Urinary bladder (tissue), 4 donors: ENCODE results near the gene SLC13A2. TPM values are rescaled to one million over a fixed set of nuclear protein-coding genes. Genes with fewer than 3 reads are reported as not detected.

Source experiments
- DNase-seq: peaks from one replicate; pipeline ENCODE4 v3.0.0-alpha.2; 2015; ENCODE audit errors: extremely low spot score
- H3K27ac ChIP-seq: one replicate; pipeline ENCODE4 v1.5.1; 2013; ENCODE audit warnings: low read depth, mild to moderate bottlenecking, moderate library complexity
- H3K36me3 ChIP-seq: one replicate; pipeline ENCODE4 v1.6.1; 2013; ENCODE audit warnings: mild to moderate bottlenecking, moderate library complexity; ENCODE audit not compliant: insufficient read depth
- H3K4me1 ChIP-seq: one replicate; pipeline ENCODE4 v1.6.1; 2013; ENCODE audit warnings: mild to moderate bottlenecking, moderate library complexity; ENCODE audit not compliant: insufficient read depth
- H3K4me3 ChIP-seq: one replicate; pipeline ENCODE4 v1.5.1; 2013; ENCODE audit warnings: low read depth, low read length
- WGBS: extraction: QIAGEN DNeasy Blood & Tissue Kit; methylation state at CpG from one replicate; pipeline ENCODE4 v1.1.7; 2013; 5-methylcytosine and 5-hydroxymethylcytosine counted together
- polyA plus RNA-seq: library from polyadenylated mRNA; stranded (reverse); fragments of 200-250 nt; gene quantifications from one replicate; pipeline ENCODE4 v1.2.3, GENCODE V29; 2013
- total RNA-seq: library from RNA; depleted of rRNA; stranded (reverse); fragments of >200 nt; gene quantifications from one replicate; pipeline ENCODE4 v1.2.3, GENCODE V29; 2014
- donor health status: healthy with polysubstance abuse.
- donor health status: healthy.

Gene SLC13A2
- total and polyA plus RNA-seq, 2 donors: 0.03 TPM; not detected in 1

GRCh38 chr17:28534740-28535375, 61.4 kb downstream of the SLC13A2 start:
- WGBS: 80% methylated on average over 11 of the region's 11 CpGs
- no peak for DNase-seq
- H3K4me1 ChIP-seq: no peaks in the 10 kb centered on the region
- no peak overlapping the region for H3K27ac ChIP-seq
- no peak overlapping the region for H3K4me3 ChIP-seq
- no peaks in the 10 kb centered on the region for H3K36me3 ChIP-seq

DNA sequence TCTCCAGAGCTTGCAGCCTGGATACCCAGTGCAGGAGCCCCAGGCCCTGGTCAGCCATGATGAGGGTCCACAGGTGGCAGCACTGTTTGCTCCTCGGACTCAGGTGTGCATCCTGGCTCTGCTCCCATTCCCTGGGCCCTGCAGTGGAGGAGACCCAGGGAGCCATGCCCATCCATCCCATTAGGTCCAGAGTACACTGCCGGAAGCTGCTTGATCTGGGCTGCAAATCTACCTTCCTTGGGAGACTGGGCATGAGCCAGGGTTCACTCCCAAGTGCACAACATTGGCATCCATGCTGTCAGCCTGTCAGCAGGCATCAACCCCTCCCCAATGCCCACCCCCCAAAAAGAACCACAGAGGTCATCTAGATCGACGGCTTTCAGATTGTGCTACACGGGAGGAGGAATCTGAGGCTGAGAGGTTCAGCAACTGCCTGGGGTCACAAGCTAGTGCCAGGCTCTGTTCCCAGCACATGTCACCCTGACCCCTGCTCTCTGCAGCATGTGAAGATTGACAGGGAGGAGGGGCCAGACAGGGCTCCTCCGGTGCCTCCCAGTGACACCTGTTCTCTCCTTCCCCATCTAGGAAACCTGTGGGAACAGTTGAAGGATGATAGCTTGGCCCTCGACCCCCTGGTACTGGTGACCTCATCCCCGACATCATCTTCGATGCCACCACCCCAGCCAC, 63.2 kb downstream of the SLC13A2 start:
- Histone ChIP-seq H3K36me3 (no peaks in the 10 kb centered on the region), H3K4me1 (no peaks in the 10 kb centered on the region), H3K4me3 (no peak overlapping the region), H3K27ac (no peak overlapping the region)
- WGBS: 76% methylated on average over 9 of the region's 9 CpGs
- DNase-seq: no peak

DNA sequence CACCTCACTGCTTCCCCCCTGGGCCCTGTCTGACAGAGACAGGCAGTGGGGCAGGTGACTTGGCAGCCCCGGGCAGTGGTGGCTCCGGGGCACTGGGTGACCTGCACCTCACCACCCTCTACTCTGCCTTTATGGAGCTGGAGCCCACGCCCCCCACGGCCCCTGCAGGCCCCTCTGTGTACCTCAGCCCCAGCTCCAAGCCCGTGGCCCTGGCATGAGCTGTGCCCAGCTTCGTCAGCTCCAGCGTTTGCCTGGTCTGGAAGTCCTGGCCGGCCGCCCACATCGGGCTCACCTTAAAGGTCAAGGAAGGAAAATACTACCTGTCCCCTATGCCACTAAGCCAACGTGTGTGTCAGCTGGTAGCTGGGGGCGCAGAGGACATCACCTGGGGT, 63.8 kb downstream of the SLC13A2 start:
- no peak for DNase-seq
- no peak overlapping the region for H3K4me3 ChIP-seq
- 78% methylated on average over 12 of the region's 12 CpGs for WGBS
- no peaks in the 10 kb centered on the region for H3K4me1 ChIP-seq
- H3K36me3 ChIP-seq: no peaks in the 10 kb centered on the region
- no peak overlapping the region for H3K27ac ChIP-seq

DNA sequence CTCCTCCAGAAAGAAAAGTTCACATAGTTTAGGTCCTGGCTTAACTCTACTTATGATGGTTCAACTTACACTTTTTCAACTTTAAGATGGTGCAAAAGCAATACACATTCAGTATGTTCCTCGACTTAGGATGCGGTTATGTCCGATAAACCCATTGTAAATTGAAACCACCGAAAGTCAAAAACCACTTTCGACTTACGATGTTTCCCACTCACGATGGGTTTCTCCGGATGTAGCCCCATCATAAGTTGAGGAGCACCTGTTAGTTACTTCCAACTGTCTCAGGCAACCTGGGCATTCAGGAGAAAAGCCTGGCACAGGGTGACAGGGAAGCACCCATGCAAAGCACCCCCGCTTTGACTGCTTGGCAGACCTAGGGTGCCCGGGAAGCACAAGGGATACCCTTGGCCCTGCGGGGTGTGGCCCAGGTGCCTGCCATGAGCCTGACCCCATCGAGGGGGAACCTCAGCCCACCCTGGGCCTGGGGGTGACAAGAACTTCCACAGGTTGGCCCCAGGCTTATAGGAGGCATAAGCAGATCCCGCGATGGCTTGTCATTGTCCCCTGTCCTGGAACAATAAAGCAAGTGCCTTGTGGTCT, 65.0 kb downstream of the SLC13A2 start:
- WGBS: 87% methylated on average over 14 of the region's 14 CpGs
- H3K4me1 ChIP-seq: no peaks in the 10 kb centered on the region
- no peak overlapping the region for H3K4me3 ChIP-seq
- no peaks in the 10 kb centered on the region for H3K36me3 ChIP-seq
- no peak for DNase-seq
- no peak overlapping the region for H3K27ac ChIP-seq

- WGBS: 84% methylated on average over 4 of the region's 4 CpGs
- Histone ChIP-seq H3K4me1 (no peaks in the 10 kb centered on the region), H3K36me3 (no peaks in the 10 kb centered on the region), H3K4me3 (no peak overlapping the region), H3K27ac (no peak overlapping the region)
- no peak for DNase-seq
These were observed 66.8 kb downstream of the SLC13A2 start for GRCh38 chr17:28540231-28540630.

DNA sequence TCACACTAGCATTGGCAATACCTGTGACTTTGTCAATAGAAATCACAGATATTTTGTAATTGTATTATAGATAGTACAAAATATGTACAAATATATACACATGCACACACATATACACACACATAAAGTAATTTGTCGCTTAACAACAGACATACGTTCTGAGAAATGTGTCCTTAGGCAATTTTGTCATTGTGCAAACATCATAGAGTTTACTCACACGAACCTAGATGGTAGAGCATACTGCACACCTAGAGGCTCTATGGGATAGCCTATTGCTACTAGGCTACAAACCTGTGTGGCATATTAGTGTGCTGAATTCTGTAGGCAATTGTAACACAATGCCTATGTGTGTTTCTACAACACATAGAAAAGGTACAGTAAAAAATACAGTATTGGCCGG, 68.0 kb downstream of the SLC13A2 start:
- H3K4me3 ChIP-seq: no peak overlapping the region
- 87% methylated on average over 4 of the region's 4 CpGs for WGBS

DNA sequence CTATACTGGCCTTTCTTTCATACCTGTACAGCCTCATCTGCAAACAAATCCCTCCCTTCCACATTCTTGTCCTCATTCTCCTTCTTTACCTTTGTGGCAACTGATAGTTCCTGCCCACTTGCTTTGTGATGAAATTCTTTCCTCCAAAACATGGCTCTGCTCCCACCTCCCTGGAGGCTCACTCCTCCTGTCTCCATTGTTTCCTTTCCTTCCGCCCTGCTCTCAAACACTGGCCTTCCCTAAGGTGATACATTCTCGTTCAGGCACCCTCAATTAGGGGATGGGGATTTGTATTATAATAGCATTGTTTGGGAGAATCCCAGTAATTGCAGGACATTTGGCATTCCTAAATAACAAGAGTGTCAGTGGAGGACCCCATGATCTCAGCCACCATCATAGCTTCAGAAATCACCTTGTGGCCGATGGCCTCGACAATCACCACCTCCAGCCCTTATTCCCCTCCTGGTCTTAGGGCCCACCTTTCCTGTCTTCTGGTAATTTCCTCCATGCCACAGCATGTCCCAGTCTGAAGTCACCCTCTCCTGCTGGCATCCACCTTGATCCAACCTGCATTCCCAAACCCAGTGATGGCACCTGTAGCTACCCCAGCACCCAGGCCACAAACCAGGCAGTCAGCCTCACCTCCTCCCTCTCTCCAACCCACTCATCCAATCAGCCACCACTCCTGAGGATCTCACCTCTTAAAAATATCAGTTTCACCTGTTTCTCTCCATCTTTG, 71.1 kb downstream of the SLC13A2 start:
- DNase-seq: no peak
- Histone ChIP-seq H3K36me3 (no peaks in the 10 kb centered on the region), H3K27ac (no peak overlapping the region), H3K4me3 (no peak overlapping the region), H3K4me1 (no peaks in the 10 kb centered on the region)
- WGBS: 80% methylated on average over 4 of the region's 4 CpGs

More for the DNA sequence above, 68.0 kb downstream of the SLC13A2 start:
- H3K4me1 ChIP-seq: no peaks in the 10 kb centered on the region
- DNase-seq: no peak
- H3K27ac ChIP-seq: no peak overlapping the region
- no peaks in the 10 kb centered on the region for H3K36me3 ChIP-seq

DNA sequence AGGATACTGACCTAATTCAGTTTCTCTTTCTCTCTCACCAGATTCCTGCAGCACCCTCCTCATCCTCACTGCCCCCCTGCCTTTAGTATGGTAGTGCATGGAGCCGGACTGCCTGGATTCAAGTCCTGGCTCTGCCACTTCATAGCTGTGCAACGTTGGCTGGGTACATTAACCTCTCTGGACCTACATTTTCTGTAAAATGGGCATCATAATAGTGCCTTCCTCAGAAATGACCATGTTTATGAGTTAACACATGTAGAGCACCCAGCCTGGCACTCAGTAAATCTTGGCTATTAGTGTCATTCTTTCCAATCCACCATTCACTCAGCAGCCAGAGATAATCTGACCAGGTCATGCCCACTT, 71.7 kb downstream of the SLC13A2 start:
- H3K36me3 ChIP-seq: no peaks in the 10 kb centered on the region
- DNase-seq: no peak
- no peaks in the 10 kb centered on the region for H3K4me1 ChIP-seq
- no peak overlapping the region for H3K27ac ChIP-seq
- WGBS: 83% methylated on average over 2 of the region's 2 CpGs
- H3K4me3 ChIP-seq: no peak overlapping the region

- no peak for DNase-seq
- WGBS: 72% methylated on average over 6 of the region's 6 CpGs
- Histone ChIP-seq H3K4me1 (no peaks in the 10 kb centered on the region), H3K4me3 (no peak overlapping the region), H3K36me3 (no peaks in the 10 kb centered on the region), H3K27ac (no peak overlapping the region)
These were observed 72.5 kb downstream of the SLC13A2 start for GRCh38 chr17:28545787-28546415.

DNA sequence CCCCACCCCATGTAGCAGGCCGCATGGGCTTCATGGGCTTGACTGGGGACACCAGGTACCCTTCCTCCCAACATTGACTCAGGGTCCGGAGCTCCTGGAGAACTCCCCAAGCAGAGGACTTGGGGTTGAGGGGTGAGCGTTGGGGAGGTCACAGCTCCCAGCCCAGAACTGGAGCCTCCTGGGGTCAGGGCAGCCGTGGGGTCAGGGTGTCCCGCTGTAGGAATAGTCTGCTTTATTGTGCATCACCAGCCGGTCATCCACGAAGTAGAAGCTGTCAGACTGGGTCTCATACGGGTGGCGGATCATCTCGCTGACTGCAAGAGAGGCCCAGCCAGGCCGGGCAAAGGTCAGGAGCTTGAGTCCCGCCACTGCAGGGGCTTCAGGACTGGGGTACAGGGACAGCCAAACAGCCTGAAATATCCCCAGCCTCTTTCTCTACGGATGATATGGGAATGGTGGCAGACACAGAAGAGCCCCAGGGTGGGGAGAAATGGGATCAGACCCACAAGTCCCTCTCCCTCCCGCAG, 73.7 kb downstream of the SLC13A2 start:
- WGBS: 90% methylated on average over 14 of the region's 14 CpGs
- H3K27ac ChIP-seq: no peak overlapping the region
- H3K4me3 ChIP-seq: no peak overlapping the region
- DNase-seq: no peak
- no peaks in the 10 kb centered on the region for H3K4me1 ChIP-seq
- no peaks in the 10 kb centered on the region for H3K36me3 ChIP-seq

Other genes starting within 250 kb of the SLC13A2 start
- 62.7 TPM for gene TMEM97, start 154.4 kb upstream of the SLC13A2 start, total RNA-seq
- 16.8 TPM for gene TMEM97, start 154.4 kb upstream of the SLC13A2 start, polyA plus RNA-seq
- gene IFT20, start 138.2 kb upstream of the SLC13A2 start, total RNA-seq: 57.4 TPM
- 45.4 TPM for gene IFT20, start 138.2 kb upstream of the SLC13A2 start, polyA plus RNA-seq
- 20.4 TPM for gene TNFAIP1, start 137.9 kb upstream of the SLC13A2 start, total RNA-seq
- 27.2 TPM for gene TNFAIP1, start 137.9 kb upstream of the SLC13A2 start, polyA plus RNA-seq
- gene POLDIP2, start 116.1 kb upstream of the SLC13A2 start, total RNA-seq: 35.1 TPM
- gene POLDIP2, start 116.1 kb upstream of the SLC13A2 start, polyA plus RNA-seq: 79.6 TPM
- not detected for gene SEBOX, start 108.4 kb upstream of the SLC13A2 start, total RNA-seq
- gene SEBOX, start 108.4 kb upstream of the SLC13A2 start, polyA plus RNA-seq: not detected
- gene VTN, start 103.3 kb upstream of the SLC13A2 start, total RNA-seq: 1.1 TPM
- 7.4 TPM for gene VTN, start 103.3 kb upstream of the SLC13A2 start, polyA plus RNA-seq
- 10.2 TPM for gene SARM1, start 102.0 kb upstream of the SLC13A2 start, total RNA-seq
- 16.6 TPM for gene SARM1, start 102.0 kb upstream of the SLC13A2 start, polyA plus RNA-seq
- gene SLC46A1, start 67.4 kb upstream of the SLC13A2 start, total RNA-seq: 11.2 TPM
- gene SLC46A1, start 67.4 kb upstream of the SLC13A2 start, polyA plus RNA-seq: 7.4 TPM
- 0.11 TPM for gene FOXN1, start 32.7 kb downstream of the SLC13A2 start, total RNA-seq
- 0.13 TPM for gene FOXN1, start 32.7 kb downstream of the SLC13A2 start, polyA plus RNA-seq
- 15.2 TPM for gene UNC119, start 79.0 kb downstream of the SLC13A2 start, total RNA-seq
- 24.4 TPM for gene UNC119, start 79.0 kb downstream of the SLC13A2 start, polyA plus RNA-seq
- gene PIGS, start 97.9 kb downstream of the SLC13A2 start, total RNA-seq: 21.1 TPM
- 64.4 TPM for gene PIGS, start 97.9 kb downstream of the SLC13A2 start, polyA plus RNA-seq
- gene ALDOC, start 103.3 kb downstream of the SLC13A2 start, total RNA-seq: 9.6 TPM
- 34.2 TPM for gene ALDOC, start 103.3 kb downstream of the SLC13A2 start, polyA plus RNA-seq
- 17.9 TPM for gene SPAG5, start 125.4 kb downstream of the SLC13A2 start, total RNA-seq
- 2.7 TPM for gene SPAG5, start 125.4 kb downstream of the SLC13A2 start, polyA plus RNA-seq
- 13.0 TPM for gene RSKR, start 140.5 kb downstream of the SLC13A2 start, total RNA-seq
- 2.4 TPM for gene RSKR, start 140.5 kb downstream of the SLC13A2 start, polyA plus RNA-seq
- 66.6 TPM for gene BLTP2, start 171.5 kb downstream of the SLC13A2 start, total RNA-seq
- gene BLTP2, start 171.5 kb downstream of the SLC13A2 start, polyA plus RNA-seq: 42.1 TPM
- 35.8 TPM for gene SDF2, start 188.3 kb downstream of the SLC13A2 start, total RNA-seq
- gene SDF2, start 188.3 kb downstream of the SLC13A2 start, polyA plus RNA-seq: 73.1 TPM
- gene SUPT6H, start 188.6 kb downstream of the SLC13A2 start, total RNA-seq: 47.2 TPM
- gene SUPT6H, start 188.6 kb downstream of the SLC13A2 start, polyA plus RNA-seq: 42.1 TPM
- 1.7 TPM for gene PROCA1, start 238.2 kb downstream of the SLC13A2 start, total RNA-seq
- 1.8 TPM for gene PROCA1, start 238.2 kb downstream of the SLC13A2 start, polyA plus RNA-seq
- 63.7 TPM for gene RAB34, start 244.2 kb downstream of the SLC13A2 start, total RNA-seq
- 170 TPM for gene RAB34, start 244.2 kb downstream of the SLC13A2 start, polyA plus RNA-seq
- 428 TPM for gene RPL23A, start 246.3 kb downstream of the SLC13A2 start, total RNA-seq
- gene RPL23A, start 246.3 kb downstream of the SLC13A2 start, polyA plus RNA-seq: 1,648 TPM